GM19455 (cell line): Measurements from ENCODE around the gene AZIN2.
"Not testable (repeated sequence)": the region's sequence is repeated elsewhere in the genome, so short reads cannot be mapped to it uniquely, and the experiment has no call there.

Source experiments
- ATAC-seq: cut with Tn5 transposase; IDR thresholded peaks from one replicate; pipeline ENCODE4 v1.9.1; 2021; ENCODE audit not compliant: unreplicated experiment

The AZIN2 gene

DNA sequence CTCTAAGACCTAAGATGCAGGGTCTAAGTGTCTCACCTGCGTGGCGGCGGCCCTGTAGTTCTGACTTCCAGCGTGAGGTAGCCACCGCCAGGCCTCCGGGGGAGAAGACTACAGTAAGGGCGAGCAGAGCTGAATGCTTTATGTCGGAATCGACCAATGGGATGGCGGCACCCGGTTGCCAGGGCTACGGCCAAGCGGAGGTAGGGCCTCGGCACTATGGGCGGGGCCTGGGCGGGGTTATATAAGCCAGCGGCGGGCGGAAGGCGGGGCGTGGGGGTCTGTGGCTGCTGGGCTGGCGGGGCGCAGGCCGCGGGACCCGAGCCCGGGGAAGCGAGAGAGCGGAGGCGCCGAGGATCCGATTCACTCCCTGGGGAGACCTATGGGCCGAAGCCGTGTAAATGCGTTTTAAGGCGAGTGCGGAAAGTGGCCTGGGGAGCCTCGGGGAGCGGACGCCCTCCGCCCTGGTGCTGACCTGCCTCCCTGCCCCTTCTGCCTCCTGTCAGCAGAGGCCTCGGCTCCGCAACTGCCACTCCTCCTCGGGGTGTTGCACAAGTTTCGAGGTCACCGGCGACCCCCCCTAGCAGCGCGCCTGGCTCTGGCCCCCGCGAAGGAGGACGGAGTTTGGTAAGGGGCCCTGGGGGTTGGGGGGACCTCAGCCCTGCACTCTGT lies at the start of gene AZIN2:
Gene AZIN2 (plus strand): TSS at position 269 of the 669 bp plus-strand sequence. CDS start 1,097 bp downstream, outside the sequence.
- ATAC-seq, result peak; percentile 95

DNA sequence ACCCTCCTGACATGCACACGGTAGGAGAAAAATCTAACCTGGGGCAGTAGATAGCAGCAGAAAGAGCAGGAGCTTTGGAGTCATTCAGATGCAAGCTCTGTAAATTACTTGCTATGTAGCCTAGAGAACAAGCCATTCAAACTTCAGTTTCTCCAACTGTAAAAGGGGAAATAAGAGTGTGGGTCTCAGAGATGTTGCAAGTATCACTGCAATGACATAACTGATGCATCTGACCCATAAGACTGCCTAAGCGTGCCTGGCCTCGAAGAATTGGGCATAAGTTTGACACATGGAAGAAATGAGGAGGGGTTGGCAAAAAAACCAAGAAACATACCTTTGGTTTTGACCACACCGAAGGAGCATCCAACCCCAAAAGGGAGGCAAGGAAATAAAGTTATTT lies 49.4 kb upstream of the AZIN2 start:
- no peak for ATAC-seq

GRCh38 chr1:33032126-33032869 lies 48.7 kb upstream of the AZIN2 start:
- ATAC-seq, result no peak

GRCh38 chr1:33036051-33036525 lies 44.9 kb upstream of the AZIN2 start:
- peak; percentile 7 for ATAC-seq

DNA sequence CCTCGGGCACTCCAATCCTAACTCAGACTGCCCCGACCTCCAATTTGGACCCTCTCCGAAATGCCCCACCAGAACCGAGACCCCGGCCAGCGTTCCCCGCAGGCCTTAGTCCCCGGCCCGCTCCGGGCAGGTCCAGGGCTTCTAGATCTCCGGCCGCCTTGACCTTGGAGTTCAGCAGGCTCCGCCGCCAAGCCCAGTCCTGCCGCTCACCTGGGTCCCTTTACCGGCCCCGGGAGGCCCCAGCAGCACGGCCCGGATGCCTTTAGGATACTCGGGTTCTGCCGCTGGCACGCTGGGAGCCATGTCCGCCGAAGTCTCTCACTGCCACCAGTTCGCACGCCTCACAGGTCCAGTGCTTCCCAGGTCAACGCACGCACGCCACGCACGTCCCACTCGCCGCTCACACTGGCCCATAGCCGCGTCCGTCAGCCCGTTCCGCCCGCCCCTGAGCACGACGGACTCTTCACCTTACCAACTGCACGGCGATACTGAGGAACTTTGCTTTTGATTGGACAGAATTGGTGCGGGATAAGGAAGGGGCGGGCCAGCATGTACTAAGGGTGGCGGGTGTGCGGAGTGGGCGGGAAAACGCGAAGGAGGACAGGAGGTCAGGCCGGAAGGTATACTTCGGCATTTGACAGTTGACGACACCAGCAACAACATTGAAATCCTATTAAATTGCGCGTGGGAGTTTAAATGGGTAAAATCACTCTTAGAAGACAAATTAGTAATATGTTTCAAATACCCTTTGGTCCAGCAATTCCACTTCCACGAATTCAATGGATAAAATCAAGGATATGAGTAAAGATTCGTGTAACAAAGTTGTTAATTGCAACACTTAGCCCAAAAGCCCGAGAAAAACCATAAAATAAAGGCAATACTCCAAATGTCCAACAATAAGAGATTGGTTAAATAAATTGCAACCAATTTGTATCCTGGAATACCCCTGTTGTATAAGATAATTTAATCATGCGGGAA lies 44.1 kb upstream of the AZIN2 start, which contains the start of gene AK2:
Gene AK2 (minus strand): TSS at position 358 of the 978 bp plus-strand sequence. CDS start 55 bp downstream, at position 303.
- peak; percentile 99 for ATAC-seq

DNA sequence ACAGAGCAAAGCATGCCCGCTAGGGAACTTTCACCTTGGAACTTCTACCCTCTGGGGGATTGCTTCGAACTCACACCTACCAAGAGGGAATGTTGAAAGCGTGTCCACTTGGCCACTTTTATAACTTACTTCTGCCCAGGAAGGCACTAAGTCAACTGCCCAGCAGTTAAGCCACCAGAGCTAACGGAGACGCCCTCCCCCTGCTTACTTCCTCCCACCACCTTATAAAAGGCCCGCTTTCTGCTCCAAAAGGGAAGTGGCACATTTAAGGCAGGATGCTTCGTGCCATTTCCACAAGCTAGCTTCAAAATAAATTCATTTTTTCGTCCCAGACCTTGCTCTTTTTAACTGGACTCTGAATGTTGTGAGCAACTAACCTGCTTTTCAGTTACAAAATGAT lies 41.1 kb upstream of the AZIN2 start:
- ATAC-seq, result no peak

DNA sequence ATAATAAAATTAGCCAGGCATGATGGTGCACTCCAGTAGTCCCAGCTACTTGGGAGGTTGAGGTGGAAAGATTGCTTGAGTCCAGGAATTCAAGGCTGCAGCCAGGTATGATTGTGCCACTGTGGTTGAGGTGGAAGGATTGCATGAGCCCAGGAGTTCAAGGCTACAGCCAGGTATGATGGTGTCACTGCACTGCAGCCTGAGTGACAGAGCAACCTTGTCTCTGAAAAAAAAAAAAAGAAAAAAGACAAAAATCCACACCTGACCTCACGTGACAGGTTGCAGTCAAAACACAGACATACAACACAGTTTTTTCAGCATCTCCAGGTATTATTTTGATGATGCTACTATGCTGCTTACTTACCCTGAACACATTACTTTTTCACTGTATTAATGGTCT lies 39.9 kb upstream of the AZIN2 start:
- no peak for ATAC-seq

DNA sequence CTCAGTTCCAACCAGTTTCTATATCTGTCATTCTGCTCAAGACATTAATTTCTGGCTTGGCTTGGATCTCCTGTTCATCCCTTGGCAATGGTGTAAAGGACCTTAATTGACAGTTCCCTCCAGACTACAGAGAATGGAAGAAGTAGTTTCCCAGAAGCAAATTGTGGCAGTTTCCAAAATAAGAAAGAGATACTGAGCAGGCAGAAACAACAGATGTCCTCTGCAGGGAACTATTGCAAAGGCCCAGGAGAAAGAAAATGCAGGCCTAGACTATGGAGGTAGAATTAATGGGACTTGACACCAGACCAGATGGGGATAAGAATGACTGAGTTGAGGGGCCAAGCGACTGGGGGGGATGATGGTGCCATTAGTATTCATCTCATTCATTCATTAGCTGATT lies 38.1 kb upstream of the AZIN2 start:
- no peak for ATAC-seq

GRCh38 chr1:33043267-33044092 lies 37.5 kb upstream of the AZIN2 start:
- ATAC-seq, result no peak

DNA sequence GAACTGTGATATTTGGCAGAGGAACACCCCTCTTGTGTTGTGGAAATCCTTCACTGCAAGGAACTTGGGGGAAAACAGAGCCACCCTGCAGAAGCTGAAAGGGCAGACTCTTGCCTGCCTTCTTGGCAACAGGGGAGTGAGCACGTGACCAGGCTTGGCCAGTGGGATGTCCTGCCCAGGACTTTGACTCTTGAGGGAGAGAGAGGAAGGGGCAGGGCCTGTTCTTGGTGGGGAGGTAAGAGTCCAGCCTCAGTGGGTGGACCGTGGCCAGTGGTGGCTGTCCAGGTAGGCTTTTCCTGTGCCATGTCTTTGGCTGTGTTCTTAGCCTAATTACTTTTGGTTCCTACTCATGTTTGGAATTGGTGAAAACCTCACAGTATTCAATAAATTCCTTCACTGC lies 35.7 kb upstream of the AZIN2 start:
- no peak for ATAC-seq

DNA sequence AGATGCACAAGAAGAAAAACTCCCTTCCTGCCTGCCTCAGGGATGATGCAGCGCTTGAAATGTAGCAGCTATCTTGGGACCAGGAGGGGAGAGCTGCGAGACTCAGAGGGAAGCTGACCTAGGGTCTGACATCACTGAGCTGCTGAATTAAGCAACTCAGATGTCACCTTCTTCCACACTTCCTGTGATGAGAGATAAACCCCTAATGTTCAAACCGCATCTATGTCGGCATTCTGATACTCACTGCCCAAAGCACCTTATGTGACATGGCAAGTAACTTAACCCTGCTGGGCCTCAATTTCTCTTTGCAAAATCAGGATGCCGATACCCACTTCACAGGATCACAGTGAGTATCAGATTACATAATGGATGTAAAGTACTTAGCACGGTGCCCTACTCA lies 35.1 kb upstream of the AZIN2 start:
- no peak for ATAC-seq

- ATAC-seq, result not testable (repeated sequence)
Measured at GRCh38 chr1:33046234-33046633, 34.7 kb upstream of the AZIN2 start.

DNA sequence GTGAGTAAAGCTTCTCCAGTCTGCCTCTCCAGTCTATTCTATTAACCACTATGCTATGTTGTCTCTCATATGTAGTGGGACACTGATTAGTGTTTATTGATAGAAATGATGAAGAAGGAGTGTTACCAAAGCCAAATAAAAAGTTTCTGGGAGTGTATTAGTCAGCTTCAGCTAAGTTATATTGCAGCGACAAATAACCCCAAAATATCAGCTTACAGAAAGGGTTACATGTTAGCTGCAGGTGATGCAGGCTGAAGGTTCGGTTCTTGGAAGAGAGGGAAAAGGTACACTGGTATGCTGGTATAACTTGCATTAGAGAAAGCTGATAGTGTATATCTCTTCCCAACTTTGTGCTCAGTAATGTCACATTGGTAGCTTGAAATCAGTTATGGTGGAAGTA lies 33.7 kb upstream of the AZIN2 start:
- no peak for ATAC-seq

GRCh38 chr1:33047839-33048305 lies 33.1 kb upstream of the AZIN2 start:
- no peak for ATAC-seq

DNA sequence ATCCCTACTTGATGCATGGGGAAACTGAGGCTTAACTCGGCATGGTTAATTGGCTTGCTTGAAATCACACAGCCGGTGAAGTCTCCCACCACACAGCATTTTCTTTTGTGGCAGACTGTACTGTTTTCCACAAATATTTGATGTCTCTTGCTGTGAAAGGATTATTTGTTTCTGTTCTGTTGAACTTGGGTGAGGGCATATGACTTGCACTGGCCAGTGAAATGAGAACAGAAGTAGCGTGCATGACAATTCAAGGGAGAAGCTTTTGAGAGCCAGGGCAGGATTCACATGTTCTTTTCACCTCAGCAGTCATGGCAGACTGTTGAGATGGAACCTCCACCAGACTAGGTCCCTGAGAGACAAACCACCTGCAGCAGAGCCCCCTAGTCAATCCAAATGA lies 32.5 kb upstream of the AZIN2 start:
- ATAC-seq, result no peak

GRCh38 chr1:33049371-33049770 lies 31.6 kb upstream of the AZIN2 start:
- ATAC-seq, result no peak

GRCh38 chr1:33050221-33051076 lies 30.5 kb upstream of the AZIN2 start:
- ATAC-seq, result no peak

DNA sequence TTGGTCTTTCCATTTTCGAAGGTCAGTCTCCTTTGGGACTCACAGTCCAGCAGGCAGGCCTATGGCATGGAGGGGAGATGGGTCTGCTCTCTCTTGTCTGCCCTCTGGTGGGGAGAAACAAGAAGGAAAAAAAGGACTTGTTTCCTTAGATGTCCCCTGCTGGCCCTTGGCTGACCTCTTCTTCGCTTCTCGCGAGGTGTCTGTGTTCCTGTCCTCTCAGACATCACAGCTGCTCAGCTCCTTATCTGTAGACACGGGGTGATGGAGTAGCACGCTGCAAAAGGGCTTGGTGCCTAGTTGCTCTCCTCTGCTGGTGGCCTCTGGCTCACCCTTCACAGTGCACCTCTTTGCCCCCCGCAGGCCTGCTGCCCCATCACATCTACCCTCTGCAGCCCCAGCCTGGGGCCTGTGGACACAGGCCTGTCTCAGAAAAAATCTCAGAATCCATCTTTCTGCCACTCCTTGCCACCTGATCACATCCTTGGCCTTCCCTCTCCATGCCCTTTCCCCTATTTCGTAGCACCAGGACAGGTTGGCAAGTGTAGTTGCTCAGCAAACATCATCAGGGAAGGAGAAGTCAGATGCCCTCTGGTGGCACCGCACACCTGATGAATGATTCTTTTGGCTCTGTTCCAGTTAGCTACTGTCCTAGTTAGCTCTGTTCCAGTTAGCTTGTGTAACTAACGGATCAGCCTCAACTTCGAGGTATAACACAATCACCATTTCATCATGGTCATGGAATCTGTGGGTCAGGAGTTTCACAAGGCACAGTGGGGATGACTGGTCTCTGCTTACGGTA lies 25.5 kb upstream of the AZIN2 start:
- ATAC-seq, result no peak
